Heart left ventricle (tissue), 13 donors: ENCODE results near the gene TRERF1.
"Not testable (repeated sequence)": the region's sequence is repeated elsewhere in the genome, so short reads cannot be mapped to it uniquely, and the experiment has no call there.

Experiments
- POLR2A ChIP-seq, 2 donors: fragments of 450-650 bp; IDR thresholded peaks; one replicate each; pipeline ENCODE4 v1.6.1; 2017; ENCODE audit warnings: antibody characterized with exemption in 2 of 2, mild to moderate bottlenecking in 2 of 2, moderate library complexity in 2 of 2
- TF ChIP-seq, protein P1 (sequence below), 12 donors: fragments of 200-600 bp; sonication (generic) in 4 of 12; IDR thresholded peaks; one replicate each; pipeline versions ENCODE4 v1.5.0 to v1.8.0; 2018 to 2022; ENCODE audit warnings: antibody characterized with exemption in 12 of 12, mild to moderate bottlenecking in 5 of 12
- donor health status: ischemic (EF 13 %, LVEDD 7.1; RV severe dilation, severe dysfunction).
- donor health status: DM: no; HTN: yes; CAD: no.
- donor health status: DM: no; HTN: no; CAD: no.
- donor health status: ischemic (EF 25% LVEDD 6.9; RV normal size, moderate dysfunction).
- donor health status: ischemic (EF 25% LVEDD 5.7; RV mildly dilated, moderate dysfunction).
- donor health status: ischemic (EF 35%, LVEDD 5.7; RV mildly dilated, moderate dysfunction).
- donor health status: nonischemic (EF 11% LVEDD 7.7; RV severe dilation, severe dysfunction).
- donor health status: DM: yes; HTN: yes; CAD: no.
- donor health status: PGD.
- donor health status: ischemic (EF 29% LVEDD 5.4; RV normal size, mild dysfunction).
- donor health status: nonischemic (EF 23%, LVEDD 6.1; RV moderate dilation, normal function).

DNA sequence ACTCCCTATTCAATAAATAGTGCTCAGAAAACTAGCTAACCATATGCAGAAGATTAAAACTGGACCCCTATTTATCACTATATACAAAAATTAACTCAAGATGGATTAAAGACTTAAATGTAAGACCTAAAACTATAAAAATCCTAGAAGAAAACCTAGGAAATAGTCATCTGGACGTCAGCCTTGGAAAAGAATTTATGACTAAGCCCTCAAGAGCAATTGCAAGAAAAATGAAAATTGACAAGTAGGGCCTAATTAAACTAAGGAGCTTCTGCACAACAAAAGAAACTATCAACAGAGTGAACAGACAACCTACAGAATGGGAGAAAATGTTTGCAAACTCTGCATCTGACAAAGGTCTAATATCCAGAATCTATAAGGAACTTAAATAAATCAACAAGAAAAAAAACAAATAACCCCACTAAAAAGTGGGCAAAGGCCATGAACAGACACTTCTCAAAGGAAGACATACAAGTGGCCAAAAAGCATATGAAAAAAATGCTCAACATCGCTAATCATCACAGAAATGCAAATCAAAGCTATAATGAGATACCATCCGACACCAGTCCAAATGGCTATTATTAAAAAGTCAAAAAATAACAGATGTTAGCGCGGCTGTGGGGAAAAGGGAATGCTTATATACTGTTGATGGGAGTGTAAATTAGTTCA is 126.9 kb downstream of the TRERF1 start:
- TF ChIP-seq, protein P1, sequence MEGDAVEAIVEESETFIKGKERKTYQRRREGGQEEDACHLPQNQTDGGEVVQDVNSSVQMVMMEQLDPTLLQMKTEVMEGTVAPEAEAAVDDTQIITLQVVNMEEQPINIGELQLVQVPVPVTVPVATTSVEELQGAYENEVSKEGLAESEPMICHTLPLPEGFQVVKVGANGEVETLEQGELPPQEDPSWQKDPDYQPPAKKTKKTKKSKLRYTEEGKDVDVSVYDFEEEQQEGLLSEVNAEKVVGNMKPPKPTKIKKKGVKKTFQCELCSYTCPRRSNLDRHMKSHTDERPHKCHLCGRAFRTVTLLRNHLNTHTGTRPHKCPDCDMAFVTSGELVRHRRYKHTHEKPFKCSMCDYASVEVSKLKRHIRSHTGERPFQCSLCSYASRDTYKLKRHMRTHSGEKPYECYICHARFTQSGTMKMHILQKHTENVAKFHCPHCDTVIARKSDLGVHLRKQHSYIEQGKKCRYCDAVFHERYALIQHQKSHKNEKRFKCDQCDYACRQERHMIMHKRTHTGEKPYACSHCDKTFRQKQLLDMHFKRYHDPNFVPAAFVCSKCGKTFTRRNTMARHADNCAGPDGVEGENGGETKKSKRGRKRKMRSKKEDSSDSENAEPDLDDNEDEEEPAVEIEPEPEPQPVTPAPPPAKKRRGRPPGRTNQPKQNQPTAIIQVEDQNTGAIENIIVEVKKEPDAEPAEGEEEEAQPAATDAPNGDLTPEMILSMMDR (IDR thresholded peaks at IDR 0.05): not testable (repeated sequence)
- TF ChIP-seq POLR2A (IDR thresholded peaks at IDR 0.05): not testable (repeated sequence)
